Panc1 (cell line): ENCODE results near the gene INHBB. TPM values are rescaled to one million over a fixed set of nuclear protein-coding genes. Genes with fewer than 3 reads are reported as not detected.
"Not testable (repeated sequence)": the region's sequence is repeated elsewhere in the genome, so short reads cannot be mapped to it uniquely, and the experiment has no call there.

ENCODE experiments used
- ATAC-seq: fragments of 200-7000 bp; cut with Tn5 transposase; 2 replicates; pipeline ENCODE4 v1.9.1; 2020; ENCODE audit warnings: mild to moderate bottlenecking, moderate library complexity
- BruUV-seq: library from RNA; stranded (reverse); fragments of 400-500 nt; replicated peaks from 2 replicates; lab custom pipeline; 2021; lab: Mats Ljungman, UMichigan
- CTCF ChIA-PET: fragments of 300-600 bp; sonication (Branson Sonifier 250); formaldehyde crosslinking; loops from one replicate; lab custom pipeline; 2022; ENCODE audit warnings: antibody characterized with exemption; lab: Charles Lee
- POLR2A ChIA-PET: fragments of 300-600 bp; sonication (Branson Sonifier 250); formaldehyde crosslinking; loops from one replicate; lab custom pipeline; 2022; ENCODE audit warnings: antibody characterized with exemption; lab: Charles Lee
- DNase-seq: peaks from one replicate; pipeline ENCODE4 v3.0.0-alpha.2; 2010; ENCODE audit warnings: low read depth, low spot score
- H3K27ac ChIP-seq: 2 replicates; pipeline ENCODE4 v1.5.1; 2011; ENCODE audit warnings: mild to moderate bottlenecking, low read length, inconsistent platforms
- H3K27me3 ChIP-seq: fragments of 200-500 bp; sonication (Bioruptor generic); 2 replicates; pipeline ENCODE4 v1.6.0; 2014; ENCODE audit warnings: low read length, inconsistent platforms; ENCODE audit not compliant: control insufficient read depth, insufficient read depth
- H3K36me3 ChIP-seq: fragments of 200-500 bp; sonication (Bioruptor generic); 2 replicates; pipeline ENCODE4 v1.5.1; 2014; ENCODE audit warnings: inconsistent platforms, mild to moderate bottlenecking, low read length, moderate library complexity; ENCODE audit not compliant: control insufficient read depth, insufficient read depth
- H3K4me1 ChIP-seq: 2 replicates; pipeline ENCODE4 v1.5.1; 2011; ENCODE audit warnings: inconsistent platforms, mild to moderate bottlenecking, low read length, moderate library complexity; ENCODE audit not compliant: control insufficient read depth, insufficient read depth
- H3K4me3 ChIP-seq, 2 experiments: 2 replicates each; pipeline ENCODE4 v1.5.1; 2011 to 2012; ENCODE audit warnings: low read depth in 2 of 2, low read length in 2 of 2, mild to moderate bottlenecking in 2 of 2, inconsistent platforms in 1 of 2, moderate library complexity in 1 of 2
- H3K9me3 ChIP-seq: fragments of 200-500 bp; sonication (Bioruptor generic); 2 replicates; pipeline ENCODE4 v1.5.1; 2014; ENCODE audit warnings: low read depth, mild to moderate bottlenecking, inconsistent platforms, low read length, moderate library complexity; ENCODE audit not compliant: control insufficient read depth, insufficient read depth
- POLR2AphosphoS5 ChIP-seq: IDR thresholded peaks from 2 replicates; pipeline ENCODE4 v1.6.1; 2012; ENCODE audit warnings: mild to moderate bottlenecking, low read depth, low read length, moderate library complexity
- SIN3A ChIP-seq: IDR thresholded peaks from 2 replicates; pipeline ENCODE4 v1.6.1; 2012; ENCODE audit warnings: low read depth, mild to moderate bottlenecking, low read length, moderate library complexity, borderline replicate concordance; ENCODE audit not compliant: insufficient read depth
- TCF7L2 ChIP-seq: IDR thresholded peaks from 2 replicates; pipeline ENCODE4 v1.6.1; 2011; ENCODE audit warnings: mild to moderate bottlenecking, low read depth, low read length, inconsistent platforms
- in situ Hi-C: cut with HindIII; loops from 2 replicates; pipeline ENCODE4 v1.10.0; 2016; ENCODE audit warnings: low sequenced_read_pairs, low pct_unique_long_range_greater_than_20kb
- intact Hi-C: fragments of 100-400 bp; cut with micrococcal nuclease; formaldehyde crosslinking; loops from one replicate; pipeline ENCODE4 v1.10.0; 2022; ENCODE audit not compliant: unreplicated experiment
- total RNA-seq: library from RNA; stranded (reverse); gene quantifications from one replicate; pipeline ENCODE4 v1.2.1, GENCODE V29; 2021; ENCODE audit not compliant: unreplicated experiment
- TF ChIP-seq, protein P1 (sequence below), 2 experiments: IDR thresholded peaks; 2 replicates each; pipeline ENCODE4 v1.6.1; 2011 to 2012; ENCODE audit warnings: low read depth in 2 of 2, control low read depth in 1 of 2, low read length in 1 of 2, mild to moderate bottlenecking in 1 of 2, moderate library complexity in 1 of 2; ENCODE audit not compliant: insufficient read depth in 1 of 2
- TF ChIP-seq, protein P2 (sequence below): fragments of 450-650 bp; IDR thresholded peaks from 2 replicates; pipeline ENCODE4 v1.5.1; 2017; ENCODE audit warnings: mild to moderate bottlenecking

INHBB gene
- total RNA-seq, 1 experiment from 2014 or later: 38.2 TPM

DNA sequence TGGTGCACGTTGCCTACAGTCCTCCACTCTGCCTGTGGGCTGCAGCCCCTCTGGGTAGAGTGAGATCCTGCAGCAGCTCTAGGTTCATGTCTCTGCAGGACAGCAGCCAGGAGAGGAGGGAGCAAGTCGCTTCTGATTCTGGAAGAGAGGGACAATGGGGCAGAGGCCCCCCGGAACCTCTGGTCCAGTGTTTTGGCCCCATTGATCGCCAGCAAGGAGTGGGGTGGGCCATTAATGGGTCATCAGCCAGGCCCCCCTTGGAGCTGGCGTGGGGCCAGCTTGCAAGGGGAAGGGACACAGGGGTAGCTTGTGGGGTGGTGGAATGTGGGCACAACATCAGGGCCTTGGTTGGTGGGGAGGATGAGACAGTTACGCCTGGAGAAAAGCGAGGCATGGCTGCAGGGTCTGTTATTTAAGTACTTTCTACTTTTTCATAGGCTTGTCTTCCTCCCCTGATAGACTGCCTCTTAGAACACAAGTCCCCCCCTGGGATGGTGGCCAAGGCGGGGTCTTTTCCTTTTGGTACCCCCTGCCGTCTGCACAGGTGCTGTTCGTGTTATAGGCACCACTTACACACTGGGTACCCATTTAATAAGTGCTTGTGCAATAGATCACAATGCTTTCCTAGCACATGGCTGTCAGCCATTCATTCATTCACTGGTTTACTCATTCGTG lies 44.6 kb downstream of the INHBB start:
- Histone ChIP-seq H3K36me3 (no peaks in the 10 kb centered on the region), H3K27me3 (no peaks in the 10 kb centered on the region), H3K4me1 (peaks cover 3% of the 10 kb centered on the region; the same call in 1 of the 2 replicates), H3K4me3 (no peak overlapping the region), H3K27ac (no peak overlapping the region), H3K9me3 (no peaks in the 10 kb centered on the region)
- intact Hi-C loops (no loop called here), in situ Hi-C loops (no loop called here)
- no TSS peak for BruUV-seq
- CTCF ChIA-PET: no interaction called here
- DNase-seq (no peak), ATAC-seq (no peak)
- POLR2A ChIA-PET: no interaction called here
- TF ChIP-seq, protein P1, sequence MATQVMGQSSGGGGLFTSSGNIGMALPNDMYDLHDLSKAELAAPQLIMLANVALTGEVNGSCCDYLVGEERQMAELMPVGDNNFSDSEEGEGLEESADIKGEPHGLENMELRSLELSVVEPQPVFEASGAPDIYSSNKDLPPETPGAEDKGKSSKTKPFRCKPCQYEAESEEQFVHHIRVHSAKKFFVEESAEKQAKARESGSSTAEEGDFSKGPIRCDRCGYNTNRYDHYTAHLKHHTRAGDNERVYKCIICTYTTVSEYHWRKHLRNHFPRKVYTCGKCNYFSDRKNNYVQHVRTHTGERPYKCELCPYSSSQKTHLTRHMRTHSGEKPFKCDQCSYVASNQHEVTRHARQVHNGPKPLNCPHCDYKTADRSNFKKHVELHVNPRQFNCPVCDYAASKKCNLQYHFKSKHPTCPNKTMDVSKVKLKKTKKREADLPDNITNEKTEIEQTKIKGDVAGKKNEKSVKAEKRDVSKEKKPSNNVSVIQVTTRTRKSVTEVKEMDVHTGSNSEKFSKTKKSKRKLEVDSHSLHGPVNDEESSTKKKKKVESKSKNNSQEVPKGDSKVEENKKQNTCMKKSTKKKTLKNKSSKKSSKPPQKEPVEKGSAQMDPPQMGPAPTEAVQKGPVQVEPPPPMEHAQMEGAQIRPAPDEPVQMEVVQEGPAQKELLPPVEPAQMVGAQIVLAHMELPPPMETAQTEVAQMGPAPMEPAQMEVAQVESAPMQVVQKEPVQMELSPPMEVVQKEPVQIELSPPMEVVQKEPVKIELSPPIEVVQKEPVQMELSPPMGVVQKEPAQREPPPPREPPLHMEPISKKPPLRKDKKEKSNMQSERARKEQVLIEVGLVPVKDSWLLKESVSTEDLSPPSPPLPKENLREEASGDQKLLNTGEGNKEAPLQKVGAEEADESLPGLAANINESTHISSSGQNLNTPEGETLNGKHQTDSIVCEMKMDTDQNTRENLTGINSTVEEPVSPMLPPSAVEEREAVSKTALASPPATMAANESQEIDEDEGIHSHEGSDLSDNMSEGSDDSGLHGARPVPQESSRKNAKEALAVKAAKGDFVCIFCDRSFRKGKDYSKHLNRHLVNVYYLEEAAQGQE (IDR thresholded peaks at IDR 0.05; ENCODE audit: insufficient read depth in 1 of 2, low read depth in 2 of 2, low read length in 1 of 2): no peak
- TF ChIP-seq POLR2AphosphoS5: no peak

DNA sequence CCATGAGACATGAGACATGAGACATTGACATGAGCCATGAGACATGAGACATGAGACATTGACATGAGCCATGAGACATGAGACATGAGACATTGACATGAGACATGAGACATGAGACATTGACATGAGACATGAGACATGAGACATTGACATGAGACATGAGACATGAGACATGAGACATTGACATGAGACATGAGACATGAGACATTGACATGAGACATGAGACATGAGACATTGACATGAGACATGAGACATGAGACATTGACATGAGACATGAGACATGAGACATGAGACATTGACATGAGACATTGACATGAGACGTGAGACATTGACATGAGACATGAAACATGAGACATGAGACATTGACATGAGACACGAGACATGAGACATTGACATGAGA lies 45.4 kb downstream of the INHBB start:
- H3K27ac ChIP-seq, H3K4me3 ChIP-seq, CTCF ChIA-PET, POLR2A ChIA-PET, intact Hi-C loops, ATAC-seq, in situ Hi-C loops, H3K9me3 ChIP-seq, H3K4me1 ChIP-seq, DNase-seq, BruUV-seq, H3K36me3 ChIP-seq, H3K27me3 ChIP-seq: not testable (repeated sequence)

DNA sequence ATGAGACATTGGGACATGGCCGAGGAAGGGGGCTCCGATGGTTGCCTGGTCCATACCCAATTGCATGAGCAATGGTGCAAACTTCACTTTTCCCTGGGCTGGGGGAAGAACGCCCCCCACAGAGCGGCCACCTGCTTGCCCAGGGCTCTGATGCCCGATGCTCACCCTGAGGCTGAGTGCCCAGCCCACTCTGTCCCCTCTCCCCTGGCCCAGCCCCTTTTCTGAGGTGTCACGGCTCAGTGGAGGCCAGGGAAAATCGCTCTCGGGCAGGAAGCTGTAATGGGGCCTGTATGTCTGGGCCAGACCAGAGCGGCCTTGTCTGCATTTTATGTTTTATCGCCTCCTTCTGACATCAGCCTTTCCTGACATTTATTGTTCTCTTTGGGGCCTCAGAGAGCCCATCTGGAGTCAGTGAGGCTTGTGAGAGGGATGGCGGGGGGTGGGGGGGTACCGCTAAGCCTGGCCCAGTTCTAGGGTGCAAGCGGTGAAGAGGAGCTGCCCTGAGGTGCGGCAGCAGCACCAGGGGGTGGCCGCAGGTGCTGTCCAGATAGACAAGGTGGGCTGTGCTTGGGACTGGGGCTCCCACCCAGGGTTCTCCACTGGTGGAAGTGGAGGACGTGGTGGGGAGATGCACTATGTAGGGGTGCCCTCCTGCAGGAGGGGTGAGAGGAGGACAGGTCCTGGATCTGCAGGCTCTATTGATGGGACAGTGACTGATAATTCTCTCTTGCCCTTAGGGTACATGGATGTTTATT lies 46.2 kb downstream of the INHBB start:
- Histone ChIP-seq H3K36me3 (no peaks in the 10 kb centered on the region), H3K9me3 (no peaks in the 10 kb centered on the region), H3K27ac (no peak overlapping the region), H3K27me3 (no peaks in the 10 kb centered on the region), H3K4me3 (no peak overlapping the region), H3K4me1 (peaks cover 16% of the 10 kb centered on the region)
- ATAC-seq: no peak
- intact Hi-C loops (no loop called here), in situ Hi-C loops (no loop called here)
- ChIA-PET CTCF (no interaction called here), POLR2A (no interaction called here)
- no TSS peak for BruUV-seq
- no peak for DNase-seq
- TF ChIP-seq, protein P1 (IDR thresholded peaks at IDR 0.05; ENCODE audit: insufficient read depth in 1 of 2, low read depth in 2 of 2, low read length in 1 of 2): no peak
- TF ChIP-seq POLR2AphosphoS5 (no peak), SIN3A (no peak), TCF7L2 (no peak)
- TF ChIP-seq, protein P2, sequence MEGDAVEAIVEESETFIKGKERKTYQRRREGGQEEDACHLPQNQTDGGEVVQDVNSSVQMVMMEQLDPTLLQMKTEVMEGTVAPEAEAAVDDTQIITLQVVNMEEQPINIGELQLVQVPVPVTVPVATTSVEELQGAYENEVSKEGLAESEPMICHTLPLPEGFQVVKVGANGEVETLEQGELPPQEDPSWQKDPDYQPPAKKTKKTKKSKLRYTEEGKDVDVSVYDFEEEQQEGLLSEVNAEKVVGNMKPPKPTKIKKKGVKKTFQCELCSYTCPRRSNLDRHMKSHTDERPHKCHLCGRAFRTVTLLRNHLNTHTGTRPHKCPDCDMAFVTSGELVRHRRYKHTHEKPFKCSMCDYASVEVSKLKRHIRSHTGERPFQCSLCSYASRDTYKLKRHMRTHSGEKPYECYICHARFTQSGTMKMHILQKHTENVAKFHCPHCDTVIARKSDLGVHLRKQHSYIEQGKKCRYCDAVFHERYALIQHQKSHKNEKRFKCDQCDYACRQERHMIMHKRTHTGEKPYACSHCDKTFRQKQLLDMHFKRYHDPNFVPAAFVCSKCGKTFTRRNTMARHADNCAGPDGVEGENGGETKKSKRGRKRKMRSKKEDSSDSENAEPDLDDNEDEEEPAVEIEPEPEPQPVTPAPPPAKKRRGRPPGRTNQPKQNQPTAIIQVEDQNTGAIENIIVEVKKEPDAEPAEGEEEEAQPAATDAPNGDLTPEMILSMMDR: no peak
